TTC549 (cell line): ENCODE results near the gene CCDC69.
"Not testable (repeated sequence)": the region's sequence is repeated elsewhere in the genome, so short reads cannot be mapped to it uniquely, and the experiment has no call there.

Source experiments
- FAIRE-seq: peaks from 2 replicates; lab custom pipeline; 2012; peaks lifted over from hg19 to GRCh38; lab: Jason Lieb, UNC

CCDC69 gene, protein sequence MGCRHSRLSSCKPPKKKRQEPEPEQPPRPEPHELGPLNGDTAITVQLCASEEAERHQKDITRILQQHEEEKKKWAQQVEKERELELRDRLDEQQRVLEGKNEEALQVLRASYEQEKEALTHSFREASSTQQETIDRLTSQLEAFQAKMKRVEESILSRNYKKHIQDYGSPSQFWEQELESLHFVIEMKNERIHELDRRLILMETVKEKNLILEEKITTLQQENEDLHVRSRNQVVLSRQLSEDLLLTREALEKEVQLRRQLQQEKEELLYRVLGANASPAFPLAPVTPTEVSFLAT

DNA sequence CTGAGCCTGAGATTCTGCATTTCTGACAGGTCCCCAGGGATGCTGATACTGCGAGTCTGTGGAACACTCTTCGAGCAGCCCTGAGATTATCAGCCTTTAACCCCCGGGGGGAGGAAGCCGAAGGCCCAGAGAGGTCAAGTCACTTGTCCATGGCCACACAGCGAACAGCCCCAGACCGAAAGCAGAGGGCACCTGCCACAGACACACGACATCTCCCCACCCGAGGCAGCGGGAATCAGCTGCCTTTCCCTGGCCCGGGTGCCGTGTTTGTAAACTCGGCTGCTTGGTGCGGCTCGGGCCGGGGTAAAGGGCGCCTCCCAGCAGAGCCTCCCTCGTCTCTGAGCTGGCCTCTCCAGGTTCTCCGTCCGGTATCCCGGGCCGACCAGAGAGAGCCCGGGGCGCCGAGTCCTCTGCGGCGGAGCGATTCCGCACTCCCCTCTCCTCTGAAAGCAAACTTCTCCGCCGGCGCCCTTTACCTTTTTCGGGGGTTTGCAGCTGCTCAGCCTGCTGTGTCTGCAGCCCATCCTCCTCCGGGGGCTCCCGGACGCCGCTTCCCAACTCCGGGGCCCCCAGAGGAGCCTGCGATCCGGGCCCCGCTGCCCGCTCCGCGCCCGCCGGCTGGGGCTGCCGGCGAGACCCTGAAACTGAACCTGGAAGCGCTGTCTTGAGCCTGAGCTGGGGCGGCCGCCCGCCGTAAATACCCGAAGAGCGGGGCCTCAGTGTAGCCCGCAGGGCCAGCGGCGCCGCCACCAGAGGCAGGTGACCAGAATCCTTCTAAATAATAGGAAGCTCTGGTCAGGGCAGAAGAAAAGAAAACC is at the start of gene CCDC69:
TSS of gene CCDC69 (minus strand) at position 646 of the 818 bp plus-strand sequence. CDS start at position 524, 122 bp downstream.
- FAIRE-seq = no peak

DNA sequence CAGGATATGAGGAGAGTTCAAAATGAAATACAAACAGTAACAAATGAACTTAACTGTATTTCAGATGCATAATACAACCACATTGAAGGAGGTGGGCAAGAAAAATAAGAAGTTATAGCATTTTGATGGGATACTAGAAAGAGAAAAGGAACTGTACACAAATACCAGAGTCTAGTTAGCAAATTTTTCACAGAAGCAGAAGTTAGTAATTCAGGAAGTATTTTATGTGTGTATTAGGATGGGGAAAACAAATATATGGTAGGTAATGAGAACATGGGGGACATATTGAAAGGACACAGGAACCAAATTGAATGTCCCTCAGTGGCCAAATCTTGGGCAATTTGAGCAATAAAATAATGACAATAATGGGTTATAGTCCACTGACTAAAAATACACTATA is 47.4 kb upstream of the CCDC69 start:
- no peak for FAIRE-seq

DNA sequence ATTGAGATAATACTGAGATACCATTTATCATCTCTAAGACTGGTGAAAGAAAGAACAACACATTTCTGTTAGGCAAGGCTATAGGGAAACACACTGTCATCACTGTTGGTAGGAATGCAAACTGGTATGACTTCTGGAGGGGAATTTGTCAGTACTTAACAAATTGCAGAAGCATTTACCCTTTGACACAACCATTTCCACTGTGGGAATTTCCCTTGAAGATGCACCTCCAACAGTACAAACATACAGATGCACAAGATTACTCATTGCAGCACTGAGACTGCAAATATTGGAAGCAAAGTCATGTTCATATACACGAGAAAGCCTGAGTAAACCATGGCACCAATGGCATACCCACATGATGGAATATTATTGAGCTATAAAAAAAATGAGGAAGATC is 46.7 kb upstream of the CCDC69 start:
- no peak for FAIRE-seq

DNA sequence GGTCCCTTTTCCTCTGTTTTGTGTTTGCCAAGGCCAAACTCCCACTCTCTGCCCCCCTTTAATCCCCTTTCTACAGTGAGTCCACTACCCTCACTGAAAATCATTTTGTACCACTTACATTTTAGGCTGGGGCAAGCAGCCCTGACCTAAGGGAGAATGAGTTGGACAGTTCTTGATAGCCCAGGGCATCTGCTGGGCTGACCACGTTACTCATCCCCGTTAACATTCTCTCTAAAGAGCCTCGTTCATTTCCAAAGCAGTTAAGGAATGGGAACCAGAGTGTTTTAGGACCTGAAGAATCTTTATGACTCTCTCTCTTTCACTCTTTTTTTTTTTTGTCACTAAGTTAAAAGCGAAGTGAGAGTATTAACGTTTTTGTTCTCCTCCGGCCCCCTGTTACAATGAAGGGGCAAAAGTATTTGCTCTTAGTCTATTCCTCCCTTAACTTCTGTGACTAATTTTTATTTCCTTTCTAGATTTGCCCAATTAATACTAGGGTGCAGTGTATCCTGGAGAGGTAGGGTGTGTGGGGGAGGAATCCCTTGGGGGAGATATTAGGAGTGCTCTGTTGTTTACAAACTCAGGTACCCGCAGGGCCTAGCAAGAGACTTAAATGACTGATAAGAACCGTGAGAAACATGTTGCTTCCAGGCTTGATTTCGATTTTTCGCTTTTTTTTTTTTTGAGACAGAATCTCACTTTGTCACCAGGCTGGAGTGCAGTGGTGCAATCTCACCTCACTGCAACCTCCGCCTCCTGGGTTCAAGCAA is 43.8 kb upstream of the CCDC69 start:
- FAIRE-seq = no peak

DNA sequence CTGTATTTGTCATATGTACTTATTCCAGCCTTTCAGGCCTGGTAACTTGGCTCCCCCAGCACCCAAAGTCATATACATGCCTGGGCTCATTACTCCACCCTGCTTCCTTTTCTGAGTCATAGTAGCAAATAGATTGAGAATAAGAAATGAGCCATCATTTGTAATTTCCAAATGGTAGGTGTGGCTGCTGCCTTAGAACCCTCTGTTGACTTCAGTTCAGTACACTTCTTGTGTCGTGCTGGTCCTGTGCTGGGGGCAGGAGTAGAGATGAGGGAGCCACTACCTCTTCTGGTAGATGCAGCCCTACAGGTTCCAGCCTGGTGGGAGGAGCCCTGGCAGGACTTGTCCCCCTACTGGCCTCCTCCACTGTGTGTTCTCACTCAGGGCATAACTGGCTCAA is 40.2 kb upstream of the CCDC69 start:
- FAIRE-seq = no peak

DNA sequence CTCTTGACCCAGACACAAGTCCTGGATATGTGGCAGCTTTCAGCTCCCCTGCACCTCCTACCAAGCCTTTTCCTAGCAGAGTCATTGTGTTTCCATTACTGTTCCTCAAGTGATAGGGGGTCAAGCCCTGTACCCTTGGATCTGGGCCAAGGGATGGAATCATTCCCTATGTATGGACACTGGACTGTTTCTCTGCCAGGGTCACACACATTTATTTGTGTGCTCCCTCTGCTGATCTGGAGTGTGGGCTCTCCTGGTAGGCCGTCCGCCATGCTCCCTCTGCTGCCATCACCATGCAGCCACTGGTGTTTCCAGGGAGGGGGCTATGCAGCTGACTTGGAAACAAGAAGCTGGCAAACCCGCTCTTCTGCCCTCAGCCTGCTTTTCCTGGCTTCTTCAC is 38.6 kb upstream of the CCDC69 start:
- FAIRE-seq = no peak

DNA sequence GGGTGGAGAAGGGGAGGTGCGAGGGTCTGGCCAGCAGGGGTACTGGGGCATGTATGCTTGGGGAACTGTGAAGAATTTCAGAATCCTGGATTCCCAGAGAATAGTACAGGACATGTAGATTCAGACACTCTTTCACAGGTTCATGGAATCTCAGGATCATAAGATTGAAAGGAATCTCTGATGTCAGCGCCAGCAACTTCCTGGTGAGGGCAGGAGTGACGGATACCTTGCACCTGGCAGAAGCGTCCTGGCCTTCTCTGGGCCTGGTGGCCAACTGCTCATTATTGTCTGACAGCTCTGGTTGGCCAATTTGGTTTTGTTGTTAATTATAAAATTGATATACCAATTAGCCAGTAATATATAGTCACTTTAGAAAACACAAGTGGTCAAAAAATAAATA is 36.0 kb upstream of the CCDC69 start:
- FAIRE-seq = no peak

DNA sequence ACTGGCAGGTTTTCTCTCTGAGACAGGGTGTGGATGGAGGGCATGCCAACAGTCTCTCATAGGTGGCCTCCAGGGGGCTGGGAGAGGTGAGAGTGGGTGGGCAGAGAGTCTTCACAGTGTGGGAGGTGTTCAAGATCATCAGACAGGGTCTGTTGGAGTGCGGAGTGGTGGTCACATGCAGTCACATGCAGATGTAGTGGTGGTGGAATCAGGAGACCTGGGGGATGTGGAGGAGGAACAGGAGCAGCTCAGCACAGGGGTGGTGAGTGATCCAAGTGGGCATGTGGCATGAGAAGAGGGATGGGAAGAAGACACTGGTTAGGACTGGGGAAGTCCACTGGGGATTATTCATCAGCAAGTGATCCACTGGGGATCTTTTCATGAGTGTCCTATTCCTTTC is 34.9 kb upstream of the CCDC69 start:
- no peak for FAIRE-seq

DNA sequence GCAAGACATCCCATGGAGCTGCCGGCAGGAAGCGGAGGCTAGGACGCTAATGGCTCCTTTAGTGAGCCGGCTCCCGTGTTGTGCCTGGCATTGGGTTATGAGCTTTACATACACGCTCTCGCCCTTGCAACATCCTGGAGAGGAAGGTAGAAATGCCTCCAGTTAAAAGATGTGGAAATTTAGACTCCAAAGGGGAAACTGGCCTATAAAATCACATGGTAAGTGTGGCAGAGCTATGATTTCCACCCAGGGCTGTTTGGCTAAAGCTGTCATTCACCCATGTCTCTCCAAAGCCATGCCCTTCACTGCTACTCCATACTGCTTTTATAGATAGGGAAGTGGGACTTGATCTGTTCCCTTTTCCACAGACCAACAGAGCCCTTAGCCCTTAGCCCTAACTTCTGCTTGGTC is 34.3 kb upstream of the CCDC69 start:
- no peak for FAIRE-seq

DNA sequence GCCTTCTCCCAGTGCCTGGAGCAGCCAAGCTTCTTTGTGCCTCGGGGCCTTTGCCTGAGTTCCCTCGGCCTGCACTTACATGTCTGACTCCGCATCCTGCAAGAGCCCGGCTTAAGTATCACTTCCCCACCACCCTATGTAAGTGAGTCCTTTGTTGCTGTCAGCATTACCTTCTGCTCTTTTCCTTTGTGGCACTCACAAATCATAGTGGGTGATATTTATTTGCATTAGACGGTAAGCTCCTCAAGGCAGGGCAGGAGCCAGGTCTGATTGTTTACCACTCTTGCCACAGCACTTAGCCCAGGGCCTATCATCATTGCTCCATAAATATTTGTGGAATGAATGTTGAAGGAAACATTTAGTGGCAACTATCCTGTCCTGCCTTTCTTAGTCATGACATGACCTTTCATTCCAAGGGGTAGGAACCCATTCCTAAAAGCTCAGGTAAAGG is 33.9 kb upstream of the CCDC69 start:
- FAIRE-seq = no peak

DNA sequence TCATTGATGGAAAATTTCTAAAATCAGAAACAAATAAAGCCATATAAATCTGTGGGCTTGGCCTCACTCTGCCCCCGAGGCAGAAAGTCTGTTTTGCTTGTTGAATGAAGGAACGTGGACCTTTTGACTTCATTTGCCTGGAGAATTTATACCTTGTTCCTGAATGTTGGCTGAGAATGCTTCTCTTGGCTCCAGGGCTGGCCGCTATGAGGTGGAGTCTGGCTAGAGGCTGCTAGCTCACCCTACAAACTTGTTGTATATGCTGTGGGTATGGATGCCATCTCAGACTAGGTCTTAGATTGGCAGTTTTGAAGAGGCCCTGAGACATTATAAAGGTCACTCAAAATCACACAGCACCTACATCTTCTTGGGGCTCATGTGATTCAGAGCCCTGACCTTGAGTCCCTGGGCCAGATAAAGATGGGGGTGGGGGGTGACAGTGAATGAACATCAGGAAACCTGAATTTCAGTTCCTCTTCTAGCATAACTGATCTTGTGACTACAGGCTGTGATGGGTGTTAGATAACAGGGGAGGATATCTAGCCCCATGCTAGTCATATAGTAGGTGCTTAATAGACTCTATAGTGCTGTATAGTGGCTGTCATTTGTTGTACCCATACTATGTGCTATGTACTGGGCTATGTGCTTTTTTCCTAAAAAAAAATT is 31.9 kb upstream of the CCDC69 start:
- FAIRE-seq = no peak

DNA sequence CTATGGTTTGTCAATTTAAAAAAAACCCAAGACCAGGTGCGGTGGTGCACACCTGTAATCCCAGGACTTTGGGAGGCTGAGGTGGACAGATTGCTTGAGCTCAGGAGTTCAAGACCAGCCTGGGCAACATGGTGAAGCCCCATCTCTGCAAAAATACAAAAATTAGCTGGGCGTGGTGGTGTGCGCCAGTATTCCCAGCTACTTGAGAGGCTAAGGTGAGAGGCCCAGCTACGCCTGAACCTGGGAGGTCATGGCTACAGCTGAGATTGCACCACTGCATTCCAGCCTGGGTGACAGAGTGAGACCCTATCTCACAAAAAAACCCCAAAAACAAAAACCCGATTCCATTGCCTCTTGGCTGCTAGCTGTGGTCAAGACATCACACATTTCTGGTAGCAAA is 31.1 kb upstream of the CCDC69 start:
- not testable (repeated sequence) for FAIRE-seq

DNA sequence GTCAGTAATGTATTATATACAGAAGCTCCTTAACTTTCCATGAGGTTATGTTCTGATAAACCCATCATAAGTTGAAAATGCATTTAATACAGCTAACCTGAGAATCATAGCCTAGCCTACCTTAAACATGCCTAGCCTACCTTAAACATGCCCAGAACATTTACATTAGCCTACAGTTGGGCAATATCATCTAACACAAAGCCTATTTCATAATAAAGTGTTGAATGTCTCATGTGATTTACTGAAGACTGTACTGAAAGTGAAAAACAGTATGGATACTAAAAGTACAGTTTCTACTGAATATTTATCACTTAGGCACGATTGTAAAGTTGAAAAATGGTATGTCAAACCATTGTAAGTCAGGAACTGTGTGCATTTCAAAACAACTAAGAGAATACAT is 30.7 kb upstream of the CCDC69 start:
- no peak for FAIRE-seq

DNA sequence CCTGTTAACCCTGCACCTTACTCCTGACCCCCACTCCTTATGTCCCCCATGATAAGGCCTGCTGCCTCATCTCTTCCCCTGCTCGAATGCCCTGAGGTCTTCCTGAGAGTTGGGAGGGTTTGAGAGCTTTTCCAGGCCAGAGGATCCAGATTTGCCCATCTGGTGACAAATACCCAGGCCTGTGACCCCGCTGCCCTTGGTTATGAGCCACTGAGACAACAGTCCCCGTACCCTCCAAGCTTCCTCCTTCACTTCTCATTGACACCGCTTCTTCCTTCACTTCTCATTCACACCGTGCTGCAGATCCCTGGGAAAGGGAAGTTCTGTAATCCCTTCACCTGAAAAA is 29.7 kb upstream of the CCDC69 start:
- no peak for FAIRE-seq

DNA sequence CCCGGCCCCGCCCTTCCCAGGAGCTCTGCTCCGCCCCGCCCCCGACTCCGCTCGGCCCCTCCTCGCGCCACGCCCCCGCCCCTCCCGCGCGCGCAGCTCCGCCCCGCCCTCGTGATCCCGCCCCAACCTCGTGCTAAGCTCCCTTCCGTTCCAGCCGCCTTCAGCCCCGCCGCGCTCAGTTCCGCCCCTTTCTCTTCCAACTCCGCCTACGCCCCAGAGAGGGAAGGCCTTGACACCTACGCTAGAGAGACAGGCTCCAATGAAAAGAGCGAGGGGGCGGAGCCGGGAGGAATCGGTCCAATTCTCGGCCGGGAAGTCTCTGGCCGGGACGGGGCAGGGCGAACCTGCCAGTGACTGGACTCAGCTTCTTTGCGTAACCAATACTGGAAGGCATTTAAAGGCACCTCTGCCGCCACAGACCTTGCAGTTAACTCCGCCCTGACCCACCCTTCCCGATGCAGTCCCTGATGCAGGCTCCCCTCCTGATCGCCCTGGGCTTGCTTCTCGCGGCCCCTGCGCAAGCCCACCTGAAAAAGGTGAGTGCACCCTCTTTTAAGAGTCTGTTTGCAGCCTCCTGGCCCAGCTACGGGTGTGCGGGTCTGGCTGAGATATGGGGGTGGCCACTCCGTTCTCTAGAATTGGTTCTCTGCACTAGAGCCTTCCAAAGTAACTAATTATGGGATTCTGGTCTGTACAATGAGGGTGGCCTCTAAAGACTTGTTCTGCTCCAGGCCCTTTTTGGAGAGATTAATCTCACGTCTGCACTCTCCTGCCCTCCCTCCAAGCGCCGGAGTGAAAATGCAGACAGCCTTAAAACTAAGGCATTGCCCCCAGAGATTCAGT is 29.1 kb upstream of the CCDC69 start, which contains the start of gene GM2A:
TSS of gene GM2A (plus strand) at position 424 of the 843 bp plus-strand sequence. CDS start at position 456, 32 bp downstream.
- FAIRE-seq = peak; percentile 92

DNA sequence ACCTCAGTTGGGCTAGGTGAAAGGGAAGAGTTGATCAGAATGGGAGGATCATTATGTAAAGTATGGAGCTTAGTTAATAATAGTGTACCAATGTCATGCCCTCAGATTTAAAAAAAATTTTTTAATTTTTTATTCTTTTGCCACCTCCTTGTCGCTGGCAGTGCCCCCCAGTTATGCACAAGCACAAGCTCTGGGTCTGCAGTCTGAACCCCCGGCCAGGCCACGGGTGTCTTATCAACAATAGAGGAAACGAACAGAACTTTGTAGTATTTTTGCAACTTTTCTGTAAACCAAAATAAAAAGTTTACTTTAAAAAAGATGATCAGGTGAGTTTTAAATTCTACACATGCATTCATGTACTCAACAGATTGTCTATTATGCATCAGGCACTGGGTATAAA is 27.7 kb upstream of the CCDC69 start:
- no peak for FAIRE-seq

DNA sequence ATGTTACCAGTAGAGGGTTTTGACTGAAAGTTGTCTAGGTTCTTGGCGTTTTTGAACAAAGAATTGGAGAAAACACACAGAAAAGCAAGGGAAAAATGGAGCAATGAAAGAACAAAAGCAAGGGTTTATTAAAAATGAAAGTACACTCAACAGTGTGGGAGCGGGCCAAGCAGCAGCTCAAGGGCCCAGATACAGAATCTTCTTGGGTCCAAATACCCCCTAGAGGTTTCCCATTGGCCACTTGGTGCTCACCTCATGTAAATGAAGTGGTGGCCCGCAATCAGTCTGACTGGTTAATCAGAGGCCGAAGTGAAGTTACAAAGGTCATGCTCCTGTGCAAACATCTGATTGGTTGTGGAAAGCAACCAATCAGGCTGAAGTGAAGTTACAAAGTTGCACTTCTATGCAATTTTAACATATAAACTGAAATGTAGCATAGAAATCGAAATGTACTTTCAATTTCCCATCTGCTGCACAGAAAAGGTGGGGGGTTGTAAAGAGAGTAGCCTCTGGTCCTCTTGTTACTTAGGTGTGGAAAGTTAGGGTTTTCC is 27.2 kb upstream of the CCDC69 start:
- FAIRE-seq = no peak

DNA sequence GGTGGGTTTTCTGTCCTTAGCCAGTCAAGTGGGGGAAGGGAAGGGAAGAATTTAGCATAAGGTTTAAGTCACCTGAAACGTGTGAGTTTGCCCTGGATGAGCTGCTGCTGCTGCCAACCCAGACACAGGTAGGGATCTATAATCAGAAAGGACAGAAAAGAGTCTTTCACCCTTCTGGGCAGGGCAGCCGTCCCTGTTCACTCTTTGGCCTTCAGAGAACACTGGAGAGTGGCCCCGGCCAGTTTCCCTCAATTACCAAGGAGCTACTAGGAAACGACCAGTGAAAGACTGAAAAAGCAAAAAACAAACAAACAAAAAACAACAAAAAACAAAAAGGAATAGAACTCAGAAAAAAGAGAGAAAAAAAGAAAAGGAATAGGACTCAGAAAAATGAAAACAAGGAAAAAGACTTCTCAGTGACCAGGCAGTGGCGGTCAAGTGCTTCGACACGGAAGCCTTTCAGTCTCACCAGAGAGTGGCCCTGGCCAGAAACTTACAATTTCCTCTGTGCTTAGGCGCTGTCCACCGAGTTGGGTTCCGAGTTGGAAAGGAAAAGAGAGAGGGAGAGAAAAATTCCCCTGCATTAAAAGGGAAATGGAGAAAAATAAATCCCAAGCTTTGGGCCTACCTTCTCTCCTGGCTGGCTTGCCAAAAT is 26.6 kb upstream of the CCDC69 start:
- FAIRE-seq = no peak

DNA sequence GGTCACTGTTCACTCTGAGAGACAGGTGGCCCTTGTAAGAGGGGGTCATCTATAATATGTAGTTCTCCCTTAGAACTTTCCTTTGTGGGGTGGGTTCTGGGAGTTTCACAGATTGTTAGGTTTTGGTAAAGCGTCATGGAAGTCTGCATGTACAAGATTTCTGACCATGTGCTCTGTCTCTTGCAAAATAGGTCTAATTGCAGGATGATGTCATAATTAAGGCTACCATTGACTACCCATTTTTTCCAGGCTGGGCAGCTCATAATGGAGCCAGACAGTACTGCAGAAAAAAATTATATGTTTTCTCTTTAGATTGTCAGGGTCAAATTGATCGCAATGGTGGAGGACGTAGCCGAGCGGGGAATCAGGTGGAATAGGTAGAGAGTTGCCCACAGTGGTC is 25.4 kb upstream of the CCDC69 start:
- FAIRE-seq = no peak

DNA sequence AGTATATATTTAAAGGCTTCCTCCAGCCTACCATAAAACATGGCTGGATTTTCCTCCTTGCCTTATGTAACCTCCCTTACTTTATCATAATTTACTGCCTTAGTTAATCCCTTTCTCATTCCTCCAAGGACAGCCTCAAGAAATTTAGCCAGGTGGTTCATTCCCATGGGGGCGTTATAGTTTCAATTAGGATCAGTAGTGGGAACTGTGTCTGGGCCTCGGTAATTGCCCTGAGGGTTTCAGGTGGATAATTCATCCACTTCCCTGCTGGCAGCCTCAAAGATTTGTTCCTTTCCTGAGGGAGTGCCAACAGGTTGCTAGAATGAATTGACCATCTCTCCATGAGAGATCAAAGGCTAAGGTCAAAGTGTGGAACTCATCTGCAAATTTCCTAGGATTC is 24.8 kb upstream of the CCDC69 start:
- no peak for FAIRE-seq
